K562 (cell line): ENCODE results near the gene FAM32A. TPM values are rescaled to one million over a fixed set of nuclear protein-coding genes. Genes with fewer than 3 reads are reported as not detected.

ENCODE experiments used
- polyA plus RNA-seq, 8 experiments: library from polyadenylated mRNA; depleted of rRNA in 4 of 8; stranded (reverse) in 5 of 8; unstranded in 3 of 8; fragments of >200 nt; fragmentation: Nextera tagmentation in 2 of 8; fragmentation: Illumina TruSeq in 1 of 8; extraction: Ambion mirVana in 2 of 8; extraction: Trizol in 1 of 8; gene quantifications; 2 replicates each; pipeline versions ENCODE4 v1.2.1 to v1.2.3, GENCODE V29; 2011 to 2014; ENCODE audit warnings: inconsistent platforms in 1 of 8, missing spikeins in 1 of 8
- small RNA-seq: library from RNA; depleted of rRNA; stranded (forward); fragments of <200 nt; gene quantifications from one replicate; pipeline ENCODE3, GENCODE V24; 2014
- total RNA-seq, 7 experiments: library from RNA; depleted of rRNA in 6 of 7; stranded (reverse); fragments of >200 nt in 6 of 7; fragmentation: Illumina TruSeq in 2 of 7; extraction: Trizol in 2 of 7; gene quantifications; 2 replicates each; pipeline versions ENCODE4 v1.2.1 to v1.2.3, GENCODE V29; 2011 to 2021; ENCODE audit warnings: low replicate concordance in 1 of 7

Gene FAM32A
- total and polyA plus RNA-seq, 9 of the 15 experiments (the other 6 are each of a cell fraction or from before 2014, with no cell fraction given), result 30.7 to 96.7 (median 73.7) TPM

Small RNA genes within 50 kb of the gene (small RNA-seq; reads per million reads assigned to genes)
- not detected for gene RF00017

Other genes with a start within 250 kb of the FAM32A start
- not detected in 2 replicates for gene OR10H4, start 236.4 kb upstream of the FAM32A start, total RNA-seq (2014; rRNA removed)
- not detected in 2 replicates for gene OR10H4, start 236.4 kb upstream of the FAM32A start, total RNA-seq (2014; rRNA removed; fragmentation: Illumina TruSeq; extraction: Trizol)
- not detected in 2 replicates for gene OR10H4, start 236.4 kb upstream of the FAM32A start, total RNA-seq (2015; rRNA removed; fragmentation: Illumina TruSeq; extraction: Trizol)
- gene OR10H4, start 236.4 kb upstream of the FAM32A start, total RNA-seq (2021), result not detected in 2 replicates
- not detected in 2 replicates for gene OR10H4, start 236.4 kb upstream of the FAM32A start, polyA plus RNA-seq (2011; rRNA removed)
- not detected in 2 replicates for gene OR10H4, start 236.4 kb upstream of the FAM32A start, polyA plus RNA-seq (2014; fragmentation: Illumina TruSeq; extraction: Trizol)
- not detected for gene OR10H4, start 236.4 kb upstream of the FAM32A start, polyA plus RNA-seq (2014; fragmentation: Nextera tagmentation; extraction: Ambion mirVana)
- gene OR10H4, start 236.4 kb upstream of the FAM32A start, polyA plus RNA-seq (2014; rRNA removed), result not detected in 2 replicates
- 76.3 and 82.9 TPM in 2 replicates for gene TPM4, start 108.9 kb upstream of the FAM32A start, total RNA-seq (2014; rRNA removed)
- 81.8 and 91.3 TPM in 2 replicates for gene TPM4, start 108.9 kb upstream of the FAM32A start, total RNA-seq (2014; rRNA removed; fragmentation: Illumina TruSeq; extraction: Trizol)
- 106 and 111 TPM in 2 replicates for gene TPM4, start 108.9 kb upstream of the FAM32A start, total RNA-seq (2015; rRNA removed; fragmentation: Illumina TruSeq; extraction: Trizol)
- 61.2 and 63.6 TPM in 2 replicates for gene TPM4, start 108.9 kb upstream of the FAM32A start, total RNA-seq (2021)
- gene TPM4, start 108.9 kb upstream of the FAM32A start, polyA plus RNA-seq (2011; rRNA removed), result 104 and 126 TPM in 2 replicates
- 87.6 and 108 TPM in 2 replicates for gene TPM4, start 108.9 kb upstream of the FAM32A start, polyA plus RNA-seq (2014; fragmentation: Illumina TruSeq; extraction: Trizol)
- 10 to 100 TPM; 28.1 to 34.0 TPM for gene TPM4, start 108.9 kb upstream of the FAM32A start, polyA plus RNA-seq (2014; fragmentation: Nextera tagmentation; extraction: Ambion mirVana)
- gene TPM4, start 108.9 kb upstream of the FAM32A start, polyA plus RNA-seq (2014; rRNA removed), result 77.4 and 86.3 TPM in 2 replicates
- 42.5 and 47.2 TPM in 2 replicates for gene RAB8A, start 73.5 kb upstream of the FAM32A start, total RNA-seq (2014; rRNA removed)
- gene RAB8A, start 73.5 kb upstream of the FAM32A start, total RNA-seq (2014; rRNA removed; fragmentation: Illumina TruSeq; extraction: Trizol), result 60.2 and 66.7 TPM in 2 replicates
- gene RAB8A, start 73.5 kb upstream of the FAM32A start, total RNA-seq (2015; rRNA removed; fragmentation: Illumina TruSeq; extraction: Trizol), result 92.0 and 102 TPM in 2 replicates
- 71.9 and 82.7 TPM in 2 replicates for gene RAB8A, start 73.5 kb upstream of the FAM32A start, total RNA-seq (2021)
- gene RAB8A, start 73.5 kb upstream of the FAM32A start, polyA plus RNA-seq (2011; rRNA removed), result 45.4 and 66.9 TPM in 2 replicates
- 53.2 and 55.4 TPM in 2 replicates for gene RAB8A, start 73.5 kb upstream of the FAM32A start, polyA plus RNA-seq (2014; fragmentation: Illumina TruSeq; extraction: Trizol)
- gene RAB8A, start 73.5 kb upstream of the FAM32A start, polyA plus RNA-seq (2014; fragmentation: Nextera tagmentation; extraction: Ambion mirVana), result 10 to 100 TPM; 11.2 to 13.9 TPM
- 47.1 and 80.1 TPM in 2 replicates for gene RAB8A, start 73.5 kb upstream of the FAM32A start, polyA plus RNA-seq (2014; rRNA removed)
- gene HSH2D, start 41.7 kb upstream of the FAM32A start, total RNA-seq (2014; rRNA removed), result 0.18 and 0.29 TPM in 2 replicates
- gene HSH2D, start 41.7 kb upstream of the FAM32A start, total RNA-seq (2014; rRNA removed; fragmentation: Illumina TruSeq; extraction: Trizol), result 0.15 and 0.19 TPM in 2 replicates
- gene HSH2D, start 41.7 kb upstream of the FAM32A start, total RNA-seq (2015; rRNA removed; fragmentation: Illumina TruSeq; extraction: Trizol), result 1.1 TPM in 2 replicates
- 0.16 and 0.42 TPM in 2 replicates for gene HSH2D, start 41.7 kb upstream of the FAM32A start, total RNA-seq (2021)
- gene HSH2D, start 41.7 kb upstream of the FAM32A start, polyA plus RNA-seq (2011; rRNA removed), result 0.33 and 0.39 TPM in 2 replicates
- gene HSH2D, start 41.7 kb upstream of the FAM32A start, polyA plus RNA-seq (2014; fragmentation: Illumina TruSeq; extraction: Trizol), result 0.30 and 0.42 TPM in 2 replicates
- gene HSH2D, start 41.7 kb upstream of the FAM32A start, polyA plus RNA-seq (2014; fragmentation: Nextera tagmentation; extraction: Ambion mirVana), result under 1 TPM in 1 of 2 experiments, not detected in 1; 0.03 TPM
- 0.12 and 0.37 TPM in 2 replicates for gene HSH2D, start 41.7 kb upstream of the FAM32A start, polyA plus RNA-seq (2014; rRNA removed)
- gene CIB3, start 11.9 kb upstream of the FAM32A start, total RNA-seq (2014; rRNA removed), result not detected in 2 replicates
- gene CIB3, start 11.9 kb upstream of the FAM32A start, total RNA-seq (2014; rRNA removed; fragmentation: Illumina TruSeq; extraction: Trizol), result not detected in 2 replicates
- not detected in 2 replicates for gene CIB3, start 11.9 kb upstream of the FAM32A start, total RNA-seq (2015; rRNA removed; fragmentation: Illumina TruSeq; extraction: Trizol)
- not detected in 2 replicates for gene CIB3, start 11.9 kb upstream of the FAM32A start, total RNA-seq (2021)
- not detected in 2 replicates for gene CIB3, start 11.9 kb upstream of the FAM32A start, polyA plus RNA-seq (2011; rRNA removed)
- not detected in 2 replicates for gene CIB3, start 11.9 kb upstream of the FAM32A start, polyA plus RNA-seq (2014; fragmentation: Illumina TruSeq; extraction: Trizol)
- gene CIB3, start 11.9 kb upstream of the FAM32A start, polyA plus RNA-seq (2014; fragmentation: Nextera tagmentation; extraction: Ambion mirVana), result under 1 TPM in 1 of 2 experiments, not detected in 1; 0.08 TPM
- 0.13 TPM in 1 of 2 replicates, not detected in the other for gene CIB3, start 11.9 kb upstream of the FAM32A start, polyA plus RNA-seq (2014; rRNA removed)
- gene AP1M1, start 12.5 kb downstream of the FAM32A start, total RNA-seq (2014; rRNA removed), result 48.0 and 53.8 TPM in 2 replicates
- 12.9 and 17.1 TPM in 2 replicates for gene AP1M1, start 12.5 kb downstream of the FAM32A start, total RNA-seq (2014; rRNA removed; fragmentation: Illumina TruSeq; extraction: Trizol)
- gene AP1M1, start 12.5 kb downstream of the FAM32A start, total RNA-seq (2015; rRNA removed; fragmentation: Illumina TruSeq; extraction: Trizol), result 28.1 and 28.6 TPM in 2 replicates
- 53.6 and 56.2 TPM in 2 replicates for gene AP1M1, start 12.5 kb downstream of the FAM32A start, total RNA-seq (2021)
- 29.1 and 42.9 TPM in 2 replicates for gene AP1M1, start 12.5 kb downstream of the FAM32A start, polyA plus RNA-seq (2011; rRNA removed)
- gene AP1M1, start 12.5 kb downstream of the FAM32A start, polyA plus RNA-seq (2014; fragmentation: Illumina TruSeq; extraction: Trizol), result 35.4 and 44.5 TPM in 2 replicates
- 1 to 10 TPM in 1 of 2 experiments, under 1 TPM in 1; 0.87 to 3.0 TPM for gene AP1M1, start 12.5 kb downstream of the FAM32A start, polyA plus RNA-seq (2014; fragmentation: Nextera tagmentation; extraction: Ambion mirVana)
- gene AP1M1, start 12.5 kb downstream of the FAM32A start, polyA plus RNA-seq (2014; rRNA removed), result 34.8 and 39.4 TPM in 2 replicates
- gene KLF2, start 139.4 kb downstream of the FAM32A start, total RNA-seq (2014; rRNA removed), result 0.20 TPM in 1 of 2 replicates, not detected in the other
- gene KLF2, start 139.4 kb downstream of the FAM32A start, total RNA-seq (2014; rRNA removed; fragmentation: Illumina TruSeq; extraction: Trizol), result 0.07 TPM in 1 of 2 replicates, not detected in the other
- not detected in 2 replicates for gene KLF2, start 139.4 kb downstream of the FAM32A start, total RNA-seq (2015; rRNA removed; fragmentation: Illumina TruSeq; extraction: Trizol)
- gene KLF2, start 139.4 kb downstream of the FAM32A start, total RNA-seq (2021), result 0.71 and 1.3 TPM in 2 replicates
- gene KLF2, start 139.4 kb downstream of the FAM32A start, polyA plus RNA-seq (2011; rRNA removed), result not detected in 2 replicates
- gene KLF2, start 139.4 kb downstream of the FAM32A start, polyA plus RNA-seq (2014; fragmentation: Illumina TruSeq; extraction: Trizol), result not detected in 2 replicates
- not detected for gene KLF2, start 139.4 kb downstream of the FAM32A start, polyA plus RNA-seq (2014; fragmentation: Nextera tagmentation; extraction: Ambion mirVana)
- 0.19 TPM in 1 of 2 replicates, not detected in the other for gene KLF2, start 139.4 kb downstream of the FAM32A start, polyA plus RNA-seq (2014; rRNA removed)